K562 (cell line): ENCODE results near the gene PCDHGB7. TPM values are rescaled to one million over a fixed set of nuclear protein-coding genes. Genes with fewer than 3 reads are reported as not detected.

Experiments
- CHD1 ChIP-seq: fragments of 200-600 bp; sonication (generic); IDR thresholded peaks from one replicate; pipeline ENCODE4 v1.6.1; 2012; ENCODE audit warnings: mild to moderate bottlenecking, moderate library complexity, low read length, inconsistent platforms
- CTCF ChIP-seq, 3 experiments: IDR thresholded peaks in 2 of 3; conservative IDR thresholded peaks in 1 of 3; 2 replicates each; pipeline ENCODE4 v1.5.1; 2011 to 2012; ENCODE audit warnings: low read length in 3 of 3, mild to moderate bottlenecking in 3 of 3, control low read depth in 2 of 3, improper control_type of control experiment in 1 of 3, inconsistent platforms in 1 of 3, low read depth in 1 of 3, mixed read lengths in 1 of 3, moderate library complexity in 1 of 3; ENCODE audit not compliant: insufficient read depth in 2 of 3
- DEAF1 ChIP-seq: fragments of 450-650 bp; formaldehyde crosslinking; IDR thresholded peaks from 2 replicates; pipeline ENCODE4 v1.4.0; 2020; ENCODE audit warnings: mild to moderate bottlenecking, moderate library complexity
- EHMT2 ChIP-seq: fragments of 450-650 bp; IDR thresholded peaks from 2 replicates; pipeline ENCODE4 v1.6.1; 2018; ENCODE audit warnings: antibody characterized with exemption
- FOSL1 ChIP-seq: fragments of 200-800 bp; sonication (Bioruptor generic); conservative IDR thresholded peaks from 2 replicates; pipeline ENCODE4 v1.6.1; 2016; ENCODE audit warnings: missing genetic modification characterization, missing compliant biosample characterization
- GABPB1 ChIP-seq: sonication (generic); formaldehyde crosslinking; IDR thresholded peaks from 2 replicates; pipeline ENCODE4 v1.8.0; 2022; ENCODE audit warnings: mild to moderate bottlenecking, missing genetic modification reagents
- KDM4B ChIP-seq, 2 experiments: fragments of 450-650 bp in 1 of 2; sonication (generic) in 1 of 2; IDR thresholded peaks; 2 replicates each; pipeline ENCODE4 v1.6.1; 2016 to 2017; ENCODE audit warnings: borderline replicate concordance in 2 of 2, antibody characterized with exemption in 1 of 2, low read depth in 1 of 2, mild to moderate bottlenecking in 1 of 2
- MBD2 ChIP-seq: sonication (generic); IDR thresholded peaks from 2 replicates; pipeline ENCODE4 v1.6.1; 2016; ENCODE audit warnings: low read depth, borderline replicate concordance
- MCM7 ChIP-seq, 2 experiments: fragments of 450-650 bp; IDR thresholded peaks; 2 replicates each; pipeline ENCODE4 v1.6.1; 2016 to 2018
- POLR2AphosphoS2 ChIP-seq: IDR thresholded peaks from 2 replicates; pipeline ENCODE4 v1.6.1; 2012; ENCODE audit warnings: low read length, improper control_type of control experiment
- SETDB1 ChIP-seq: IDR thresholded peaks from one replicate; pipeline ENCODE4 v1.6.1; 2012; ENCODE audit warnings: low read length, control low read depth, inconsistent platforms
- SMC3 ChIP-seq: conservative IDR thresholded peaks from 2 replicates; pipeline ENCODE4 v1.6.1; 2011; ENCODE audit warnings: low read depth, low read length, improper control_type of control experiment; ENCODE audit not compliant: insufficient read depth
- TAF1 ChIP-seq: IDR thresholded peaks from 2 replicates; pipeline ENCODE4 v1.6.1; 2011; ENCODE audit warnings: mild to moderate bottlenecking, low read length, moderate library complexity; ENCODE audit not compliant: insufficient read depth, control insufficient read depth, severe bottlenecking; ENCODE audit errors: extremely low read depth
- TAF7 ChIP-seq: fragments of 450-650 bp; IDR thresholded peaks from 2 replicates; pipeline ENCODE4 v1.6.1; 2016; ENCODE audit warnings: missing genetic modification characterization, missing compliant biosample characterization
- ZBTB26 ChIP-seq: fragments of 450-650 bp; formaldehyde crosslinking; IDR thresholded peaks from 2 replicates; pipeline ENCODE4 v1.4.0; 2022; ENCODE audit warnings: missing genetic modification characterization
- ZBTB8A ChIP-seq: fragments of 450-650 bp; IDR thresholded peaks from 2 replicates; pipeline ENCODE4 v1.6.1; 2018; ENCODE audit warnings: mild to moderate bottlenecking, moderate library complexity; ENCODE audit not compliant: partially characterized antibody
- ZKSCAN1 ChIP-seq: fragments of 150-350 bp; IDR thresholded peaks from 2 replicates; pipeline ENCODE4 v1.6.1; 2016; ENCODE audit warnings: low read depth, low read length
- ZNF518B ChIP-seq: fragments of 250-450 bp; sonication (Bioruptor Pico); IDR thresholded peaks from 2 replicates; pipeline ENCODE4 v1.5.0; 2021; ENCODE audit warnings: mild to moderate bottlenecking, moderate library complexity
- ZSCAN29 ChIP-seq: fragments of 450-650 bp; IDR thresholded peaks from 2 replicates; pipeline ENCODE4 v1.6.1; 2017
- polyA plus RNA-seq, 8 experiments: library from polyadenylated mRNA; depleted of rRNA in 4 of 8; stranded (reverse) in 5 of 8; unstranded in 3 of 8; fragments of >200 nt; fragmentation: Nextera tagmentation in 2 of 8; fragmentation: Illumina TruSeq in 1 of 8; extraction: Ambion mirVana in 2 of 8; extraction: Trizol in 1 of 8; gene quantifications; 2 replicates each; pipeline versions ENCODE4 v1.2.1 to v1.2.3, GENCODE V29; 2011 to 2014; ENCODE audit warnings: inconsistent platforms in 1 of 8, missing spikeins in 1 of 8
- total RNA-seq, 7 experiments: library from RNA; depleted of rRNA in 6 of 7; stranded (reverse); fragments of >200 nt in 6 of 7; fragmentation: Illumina TruSeq in 2 of 7; extraction: Trizol in 2 of 7; gene quantifications; 2 replicates each; pipeline versions ENCODE4 v1.2.1 to v1.2.3, GENCODE V29; 2011 to 2021; ENCODE audit warnings: low replicate concordance in 1 of 7

Gene PCDHGB7
- total and polyA plus RNA-seq, 9 of the 15 experiments (the other 6 are each of a cell fraction or from before 2014, with no cell fraction given), result 0.09 TPM; not detected in 8

GRCh38 chr5:141402553-141403243 lies 14.8 kb upstream of the PCDHGB7 start, which contains the start of gene PCDHGA9 (continued):
- peak; percentile 56 to 61 (median 59) for TF ChIP-seq CTCF (IDR thresholded peaks at IDR 0.05 in 2 of 3, conservative IDR thresholded peaks at IDR 0.05 in 1 of 3; ENCODE audit: insufficient read depth in 2 of 3, low read depth in 1 of 3, low read length in 3 of 3)
- no peak for TF ChIP-seq CHD1
- TF ChIP-seq ZSCAN29, result peak; percentile 72
- no peak for TF ChIP-seq ZBTB8A
- no peak for TF ChIP-seq ZBTB26 (CRISPR knock-in tag)
- no peak for TF ChIP-seq TAF1
- no peak for TF ChIP-seq MCM7 (IDR thresholded peaks at IDR 0.05)
- no peak for TF ChIP-seq GABPB1
- TF ChIP-seq MBD2, result no peak
- TF ChIP-seq FOSL1 (tag), result no peak
- TF ChIP-seq SMC3, result 0 out of 2 replicates have a peak, but pooled peaks have one; percentile 13
- no peak for TF ChIP-seq POLR2AphosphoS2
- TF ChIP-seq SETDB1, result no peak
- no peak for TF ChIP-seq EHMT2
- TF ChIP-seq KDM4B (IDR thresholded peaks at IDR 0.05; ENCODE audit: borderline replicate concordance in 2 of 2, low read depth in 1 of 2), result no peak
- no peak for TF ChIP-seq ZKSCAN1
- TF ChIP-seq TAF7, result no peak
- no peak for TF ChIP-seq DEAF1 (CRISPR knock-in tag)
- TF ChIP-seq ZNF518B (CRISPR knock-in tag), result no peak
